B cell (primary cell): Measurements from ENCODE around the gene GRID1. TPM values are rescaled to one million over a fixed set of nuclear protein-coding genes. Genes with fewer than 3 reads are reported as not detected.

ENCODE experiments used
- ATAC-seq: fragments of 200-7000 bp; cut with Tn5 transposase; one replicate; pipeline ENCODE4 v1.10.0; 2021; ENCODE audit warnings: low read depth, mild to moderate bottlenecking, moderate number of reproducible peaks, moderate library complexity
- CTCF ChIA-PET: fragments of 350-600 bp; sonication (Branson Sonifier 250); formaldehyde crosslinking; loops from one replicate; lab custom pipeline; 2021; ENCODE audit warnings: antibody characterized with exemption, inconsistent platforms; lab: Charles Lee
- POLR2A ChIA-PET: fragments of 350-600 bp; sonication (Branson Sonifier 250); formaldehyde crosslinking; loops from one replicate; lab custom pipeline; 2021; ENCODE audit warnings: antibody characterized with exemption; lab: Charles Lee
- DNase-seq: peaks from one replicate; pipeline ENCODE4 v3.0.0; 2013
- H2AFZ ChIP-seq: 2 replicates; pipeline ENCODE4 v1.6.1; 2012; ENCODE audit warnings: mild to moderate bottlenecking, low read depth, low read length; ENCODE audit not compliant: insufficient read depth, poor library complexity, severe bottlenecking
- H3K27ac ChIP-seq, 2 donors: 1 replicate in 1 of 2; 2 replicates in 1 of 2; pipeline ENCODE4 v1.5.1; 2012 to 2013; ENCODE audit warnings: low read length in 2 of 2, mild to moderate bottlenecking in 2 of 2, moderate library complexity in 1 of 2
- H3K27me3 ChIP-seq, 4 experiments: fragments of 200-600 bp in 1 of 4; sonication (generic) in 1 of 4; replicated peaks in 1 of 4; 1 replicate in 2 of 4; 2 replicates in 2 of 4; pipeline versions ENCODE4 v1.6.1 to v1.7.0; 2013 to 2016; ENCODE audit warnings: low read length in 3 of 4, mild to moderate bottlenecking in 2 of 4, mixed read lengths in 1 of 4, moderate library complexity in 1 of 4; ENCODE audit not compliant: insufficient read depth in 4 of 4, control insufficient read depth in 3 of 4; ENCODE audit errors: control extremely low read depth in 1 of 4
- H3K36me3 ChIP-seq, 2 experiments: replicated peaks in 1 of 2; 1 replicate in 1 of 2; 2 replicates in 1 of 2; pipeline versions ENCODE4 v1.6.1 to v1.7.1; 2013; ENCODE audit warnings: low read length in 1 of 2; ENCODE audit not compliant: insufficient read depth in 2 of 2, control insufficient read depth in 1 of 2; ENCODE audit errors: control extremely low read depth in 1 of 2, extremely low read depth in 1 of 2
- H3K4me1 ChIP-seq, 2 donors: fragments of 200-600 bp in 1 of 2; sonication (generic) in 1 of 2; 1 replicate in 1 of 2; 2 replicates in 1 of 2; pipeline versions ENCODE4 v1.5.1 to v1.6.1; 2013 to 2017; ENCODE audit warnings: low read length in 2 of 2; ENCODE audit not compliant: control insufficient read depth in 2 of 2, insufficient read depth in 2 of 2
- H3K4me2 ChIP-seq: replicated peaks from 2 replicates; pipeline ENCODE3; 2012; ENCODE audit warnings: mild to moderate bottlenecking, low read depth, low read length; ENCODE audit not compliant: poor library complexity, severe bottlenecking
- H3K4me3 ChIP-seq, 5 experiments: fragments of 200-600 bp in 1 of 5; sonication (generic) in 1 of 5; 1 replicate in 3 of 5; 2 replicates in 2 of 5; pipeline versions ENCODE4 v1.5.1 to v1.7.0; 2011 to 2016; ENCODE audit warnings: low read length in 4 of 5, mild to moderate bottlenecking in 4 of 5, low read depth in 2 of 5, control low read depth in 1 of 5, moderate library complexity in 1 of 5; ENCODE audit not compliant: insufficient read depth in 1 of 5; ENCODE audit errors: control extremely low read depth in 1 of 5, extremely low read depth in 1 of 5
- H3K79me2 ChIP-seq: fragments of 200-600 bp; sonication (generic); one replicate; pipeline ENCODE4 v1.6.0; 2016; ENCODE audit warnings: low read length; ENCODE audit not compliant: control insufficient read depth, insufficient read depth
- H3K9ac ChIP-seq: fragments of 200-600 bp; sonication (generic); 2 replicates; pipeline ENCODE4 v1.6.1; 2017; ENCODE audit warnings: mild to moderate bottlenecking, low read length, moderate library complexity
- H3K9me3 ChIP-seq, 3 donors: one replicate each; pipeline versions ENCODE4 v1.6.1 to v1.7.1; 2013; ENCODE audit warnings: low read length in 2 of 3; ENCODE audit not compliant: control insufficient read depth in 2 of 3, insufficient read depth in 1 of 3; ENCODE audit errors: control extremely low read depth in 1 of 3
- H4K20me1 ChIP-seq: 2 replicates; pipeline ENCODE4 v1.6.0; 2012; ENCODE audit warnings: mild to moderate bottlenecking, low read length; ENCODE audit not compliant: insufficient read depth, control insufficient read depth, poor library complexity, severe bottlenecking
- H3K27ac Mint-ChIP-seq: one replicate; pipeline ENCODE4 v1.8.0; 2021; ENCODE audit warnings: mixed read lengths
- H3K27me3 Mint-ChIP-seq: one replicate; pipeline ENCODE4 v1.8.0; 2021; ENCODE audit warnings: mixed read lengths
- H3K4me1 Mint-ChIP-seq: one replicate; pipeline ENCODE4 v1.8.0; 2021; ENCODE audit warnings: mixed read lengths
- H3K4me3 Mint-ChIP-seq: one replicate; pipeline ENCODE4 v1.8.0; 2021; ENCODE audit warnings: mixed read lengths
- H3K9me3 Mint-ChIP-seq: one replicate; pipeline ENCODE4 v1.8.0; 2022; ENCODE audit warnings: mixed read lengths; ENCODE audit not compliant: insufficient read depth
- EZH2 ChIP-seq: IDR thresholded peaks from 2 replicates; pipeline ENCODE4 v1.6.1; 2012; ENCODE audit warnings: borderline replicate concordance, low read depth, mild to moderate bottlenecking, moderate library complexity, low read length; ENCODE audit not compliant: insufficient read depth, poor library complexity, severe bottlenecking
- WGBS: methylation state at CpG from one replicate; pipeline ENCODE4 v1.1.5; 2013; ENCODE audit warnings: missing lambda C conversion rate; ENCODE audit not compliant: insufficient coverage; 5-methylcytosine and 5-hydroxymethylcytosine counted together
- intact Hi-C: fragments of 100-400 bp; cut with micrococcal nuclease; formaldehyde crosslinking; loops from one replicate; pipeline ENCODE4 v1.10.0; 2022
- polyA plus RNA-seq: library from polyadenylated mRNA; depleted of rRNA; stranded (reverse); fragments of >200 nt; gene quantifications from 2 replicates; pipeline ENCODE4 v1.2.3, GENCODE V29; 2012
- total RNA-seq, 2 donors: library from RNA; stranded (reverse); fragments of 120-200 nt in 1 of 2; gene quantifications; 1 replicate in 1 of 2; 2 replicates in 1 of 2; pipeline versions ENCODE4 v1.2.3 to v1.2.4, GENCODE V29; 2013 to 2022
- TF ChIP-seq, protein P1 (sequence below): fragments of 200-600 bp; IDR thresholded peaks from one replicate; pipeline ENCODE4 v1.8.0; 2022; ENCODE audit warnings: antibody characterized with exemption, mild to moderate bottlenecking

GRID1 gene
- total and polyA plus RNA-seq, 2 donors (not counting 1 experiment from before 2014, with no cell fraction given) = not detected

- H3K27ac Mint-ChIP-seq = no peak overlapping the region
- Histone ChIP-seq H3K9ac (no peak overlapping the region), H3K79me2 (no peaks in the 10 kb centered on the region), H3K36me3 (no peaks in the 10 kb centered on the region), H4K20me1 (no peaks in the 10 kb centered on the region), H3K4me2 (no peak overlapping the region), H3K9me3 (peaks cover 0 to 4% (median 0%) of the 10 kb centered on the region in 3 donors), H3K4me3 (no peak overlapping the region), H3K27me3 (peaks cover 0 to 5% (median 0%) of the 10 kb centered on the region in 4 experiments), H3K4me1 (no peaks in the 10 kb centered on the region), H2AFZ (no peak overlapping the region), H3K27ac (no peak overlapping the region)
- H3K27me3 Mint-ChIP-seq = peaks cover 21% of the 10 kb centered on the region
- DNase-seq (no peak), ATAC-seq (no peak)
- TF ChIP-seq, protein P1, sequence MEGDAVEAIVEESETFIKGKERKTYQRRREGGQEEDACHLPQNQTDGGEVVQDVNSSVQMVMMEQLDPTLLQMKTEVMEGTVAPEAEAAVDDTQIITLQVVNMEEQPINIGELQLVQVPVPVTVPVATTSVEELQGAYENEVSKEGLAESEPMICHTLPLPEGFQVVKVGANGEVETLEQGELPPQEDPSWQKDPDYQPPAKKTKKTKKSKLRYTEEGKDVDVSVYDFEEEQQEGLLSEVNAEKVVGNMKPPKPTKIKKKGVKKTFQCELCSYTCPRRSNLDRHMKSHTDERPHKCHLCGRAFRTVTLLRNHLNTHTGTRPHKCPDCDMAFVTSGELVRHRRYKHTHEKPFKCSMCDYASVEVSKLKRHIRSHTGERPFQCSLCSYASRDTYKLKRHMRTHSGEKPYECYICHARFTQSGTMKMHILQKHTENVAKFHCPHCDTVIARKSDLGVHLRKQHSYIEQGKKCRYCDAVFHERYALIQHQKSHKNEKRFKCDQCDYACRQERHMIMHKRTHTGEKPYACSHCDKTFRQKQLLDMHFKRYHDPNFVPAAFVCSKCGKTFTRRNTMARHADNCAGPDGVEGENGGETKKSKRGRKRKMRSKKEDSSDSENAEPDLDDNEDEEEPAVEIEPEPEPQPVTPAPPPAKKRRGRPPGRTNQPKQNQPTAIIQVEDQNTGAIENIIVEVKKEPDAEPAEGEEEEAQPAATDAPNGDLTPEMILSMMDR = no peak
- no peak for TF ChIP-seq EZH2
- WGBS = 78% methylated on average over 10 of the region's 10 CpGs
- ChIA-PET CTCF (no interaction called here), POLR2A (no interaction called here)
- H3K4me3 Mint-ChIP-seq = no peak overlapping the region
- no peaks in the 10 kb centered on the region for H3K4me1 Mint-ChIP-seq
- no peaks in the 10 kb centered on the region for H3K9me3 Mint-ChIP-seq
- intact Hi-C loops = no loop called here
Observed at GRCh38 chr10:86313621-86314041, 53.0 kb downstream of the GRID1 start.

GRCh38 chr10:86312701-86313270, 53.8 kb downstream of the GRID1 start:
- no peaks in the 10 kb centered on the region for H3K36me3 ChIP-seq
- H4K20me1 ChIP-seq = no peaks in the 10 kb centered on the region
- H3K27me3 Mint-ChIP-seq = peaks cover 23% of the 10 kb centered on the region
- no peak overlapping the region for H3K27ac Mint-ChIP-seq
- WGBS = 73% methylated on average over 5 of the region's 5 CpGs
- no peak overlapping the region for H3K4me3 Mint-ChIP-seq
- H3K79me2 ChIP-seq = no peaks in the 10 kb centered on the region
- H3K4me1 Mint-ChIP-seq = no peaks in the 10 kb centered on the region
- CTCF ChIA-PET = no interaction called here
- H3K27ac ChIP-seq = no peak overlapping the region
- no peak for ATAC-seq
- intact Hi-C loops = no loop called here
- H3K9ac ChIP-seq = no peak overlapping the region
- peaks cover 0 to 4% (median 0%) of the 10 kb centered on the region in 3 donors for H3K9me3 ChIP-seq
- peaks cover 0 to 5% (median 0%) of the 10 kb centered on the region in 4 experiments for H3K27me3 ChIP-seq
- no peaks in the 10 kb centered on the region for H3K9me3 Mint-ChIP-seq
- H3K4me2 ChIP-seq = no peak overlapping the region
- no peak overlapping the region for H2AFZ ChIP-seq
- H3K4me1 ChIP-seq = no peaks in the 10 kb centered on the region
- no peak for DNase-seq
- POLR2A ChIA-PET = no interaction called here
- TF ChIP-seq, protein P1 = no peak
- no peak for TF ChIP-seq EZH2
- no peak overlapping the region for H3K4me3 ChIP-seq
